Neutrophil (primary cell): ENCODE results near the gene FEV.

Source experiments
- H3K27ac ChIP-seq: fragments of 200-600 bp; sonication (generic); 2 replicates; pipeline ENCODE4 v1.5.1; 2016; ENCODE audit warnings: mild to moderate bottlenecking, moderate library complexity
- H3K27me3 ChIP-seq: fragments of 200-600 bp; sonication (generic); 2 replicates; pipeline ENCODE4 v1.6.0; 2016; ENCODE audit warnings: mild to moderate bottlenecking
- H3K36me3 ChIP-seq: fragments of 200-600 bp; sonication (generic); 2 replicates; pipeline ENCODE4 v1.5.1; 2017
- H3K4me1 ChIP-seq, 2 experiments: fragments of 200-600 bp in 1 of 2; sonication (generic) in 1 of 2; 1 replicate in 1 of 2; 2 replicates in 1 of 2; pipeline versions ENCODE4 v1.5.1 to v1.6.1; 2013 to 2016; ENCODE audit warnings: low read depth in 1 of 2, low read length in 1 of 2, mild to moderate bottlenecking in 1 of 2, moderate library complexity in 1 of 2; ENCODE audit not compliant: control insufficient read depth in 1 of 2, insufficient read depth in 1 of 2
- H3K4me3 ChIP-seq, 2 experiments: fragments of 200-600 bp in 1 of 2; sonication (generic) in 1 of 2; 1 replicate in 1 of 2; 2 replicates in 1 of 2; pipeline ENCODE4 v1.5.1; 2013 to 2016; ENCODE audit warnings: low read depth in 1 of 2, low read length in 1 of 2, mild to moderate bottlenecking in 1 of 2, moderate library complexity in 1 of 2
- H3K9me3 ChIP-seq: fragments of 200-600 bp; sonication (generic); 2 replicates; pipeline ENCODE4 v1.5.1; 2016
- CTCF ChIP-seq: fragments of 200-600 bp; sonication (generic); IDR thresholded peaks from 2 replicates; pipeline ENCODE4 v1.5.1; 2016; ENCODE audit warnings: antibody characterized with exemption

FEV gene

GRCh38 chr2:218990612-218991011 is 5.6 kb upstream of the FEV start:
- no peak for TF ChIP-seq CTCF
- no peaks in the 10 kb centered on the region for H3K4me1 ChIP-seq
- H3K27me3 ChIP-seq = peaks cover 100% of the 10 kb centered on the region
- no peaks in the 10 kb centered on the region for H3K36me3 ChIP-seq
- no peak overlapping the region for H3K27ac ChIP-seq
- no peak overlapping the region for H3K4me3 ChIP-seq
- H3K9me3 ChIP-seq = no peaks in the 10 kb centered on the region

DNA sequence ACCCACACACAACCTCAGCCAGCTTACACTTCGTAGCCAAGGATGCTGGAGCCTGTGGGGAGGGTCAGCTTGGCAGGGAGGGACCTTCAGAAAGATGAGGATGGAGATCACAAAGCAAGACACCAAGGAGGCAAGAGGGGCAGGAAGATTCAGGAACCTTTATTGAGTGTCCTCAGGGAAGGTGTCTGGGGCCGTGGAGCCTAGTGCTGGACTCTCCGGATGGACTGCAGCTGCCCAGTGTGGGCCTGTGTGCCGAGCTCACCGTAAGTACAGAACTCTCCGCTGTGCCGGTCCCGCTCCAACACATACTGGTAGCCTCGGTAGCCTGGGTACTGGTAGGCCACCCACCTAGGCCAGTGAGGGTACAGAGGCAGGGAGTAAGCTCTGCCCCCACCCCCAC is 5.1 kb upstream of the FEV start:
- Histone ChIP-seq H3K27me3 (peaks cover 100% of the 10 kb centered on the region), H3K9me3 (no peaks in the 10 kb centered on the region), H3K36me3 (no peaks in the 10 kb centered on the region), H3K27ac (no peak overlapping the region), H3K4me3 (no peak overlapping the region), H3K4me1 (no peaks in the 10 kb centered on the region)
- no peak for TF ChIP-seq CTCF

- Histone ChIP-seq H3K36me3 (no peaks in the 10 kb centered on the region), H3K9me3 (no peaks in the 10 kb centered on the region), H3K4me3 (no peak overlapping the region), H3K27me3 (peaks cover 100% of the 10 kb centered on the region), H3K4me1 (no peaks in the 10 kb centered on the region), H3K27ac (no peak overlapping the region)
- no peak for TF ChIP-seq CTCF
Measured at GRCh38 chr2:218988650-218989049, 3.7 kb upstream of the FEV start.

DNA sequence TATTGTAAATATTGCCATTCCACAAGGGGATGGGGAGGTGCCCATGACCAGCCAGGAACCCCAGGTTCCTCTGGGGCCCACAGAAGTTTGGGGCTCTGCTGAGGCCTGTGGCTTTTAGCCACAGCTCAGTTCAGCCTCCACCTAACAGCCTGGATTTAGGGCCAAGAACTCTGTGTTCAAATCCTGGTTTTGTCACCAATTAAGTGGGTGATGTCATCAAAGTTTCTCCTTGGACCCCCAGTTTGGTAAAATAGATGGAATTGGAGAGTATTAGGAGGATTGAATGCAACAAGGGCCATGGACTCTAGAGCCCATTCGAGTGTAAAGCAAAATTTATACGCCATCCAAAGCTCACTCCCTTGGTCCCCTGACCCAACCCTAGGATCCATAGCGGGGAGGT is 3.2 kb upstream of the FEV start:
- Histone ChIP-seq H3K4me3 (no peak overlapping the region), H3K27me3 (peaks cover 100% of the 10 kb centered on the region)

DNA sequence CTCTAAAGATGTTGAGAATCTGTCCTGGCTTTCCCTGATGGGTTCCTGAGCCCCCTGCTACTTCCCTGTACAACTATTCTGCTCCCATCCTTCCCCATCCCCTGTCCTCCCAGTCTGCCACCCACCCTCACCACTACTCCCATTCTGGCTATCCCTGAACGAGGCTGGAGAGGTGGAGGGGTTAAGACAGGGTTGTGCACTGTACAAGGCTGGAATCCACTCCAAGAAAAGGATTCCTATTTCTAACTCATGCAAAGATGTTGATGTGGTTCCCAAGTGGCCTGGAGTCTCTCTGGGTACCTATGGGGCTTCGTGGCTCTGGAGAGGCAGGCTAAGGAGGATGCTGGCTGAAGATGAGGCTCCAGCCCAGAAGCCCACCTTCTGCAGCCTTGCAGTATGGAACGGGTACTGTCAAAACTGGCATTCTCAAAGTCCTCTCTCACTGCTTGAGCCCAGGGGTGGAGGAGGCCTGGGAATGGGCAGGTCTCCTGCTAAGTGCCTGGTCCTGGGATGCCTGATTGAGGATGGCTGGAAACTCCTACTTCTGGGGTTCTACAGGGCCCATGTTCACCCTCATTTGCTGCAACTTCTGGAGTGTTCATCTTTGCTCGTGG is 1.3 kb upstream of the FEV start:
- Histone ChIP-seq H3K9me3 (no peaks in the 10 kb centered on the region), H3K27ac (no peak overlapping the region), H3K4me1 (peaks cover 0 to 4% of the 10 kb centered on the region in 2 experiments), H3K4me3 (no peak overlapping the region), H3K36me3 (no peaks in the 10 kb centered on the region), H3K27me3 (peaks cover 100% of the 10 kb centered on the region)
- TF ChIP-seq CTCF = no peak

More for the DNA sequence above, 3.2 kb upstream of the FEV start:
- H3K9me3 ChIP-seq = no peaks in the 10 kb centered on the region
- no peaks in the 10 kb centered on the region for H3K36me3 ChIP-seq
- H3K4me1 ChIP-seq = no peaks in the 10 kb centered on the region
- no peak overlapping the region for H3K27ac ChIP-seq
- TF ChIP-seq CTCF = no peak
